NT2/D1 (cell line): Measurements from ENCODE around the gene CXCL13.

Source experiments
- SUZ12 ChIP-seq: IDR thresholded peaks from 2 replicates; pipeline ENCODE4 v1.6.1; 2011; ENCODE audit not compliant: insufficient read length, insufficient read depth; ENCODE audit errors: extremely low read depth
- YY1 ChIP-seq: IDR thresholded peaks from 2 replicates; pipeline ENCODE4 v1.6.1; 2011; ENCODE audit not compliant: insufficient read length, insufficient read depth
- ZNF274 ChIP-seq: IDR thresholded peaks from 2 replicates; pipeline ENCODE4 v1.6.1; 2011; ENCODE audit warnings: mild to moderate bottlenecking, low read depth, low read length

GRCh38 chr4:77586951-77587383 lies 18.7 kb upstream of the CXCL13 start:
- no peak for TF ChIP-seq ZNF274
- TF ChIP-seq YY1, result no peak
- no peak for TF ChIP-seq SUZ12
